Left kidney (tissue), 2 donors: ENCODE data around the gene CES3. TPM values are rescaled to one million over a fixed set of nuclear protein-coding genes. Genes with fewer than 3 reads are reported as not detected.
"Not testable (repeated sequence)": the region's sequence is repeated elsewhere in the genome, so short reads cannot be mapped to it uniquely, and the experiment has no call there.

Experiments
- DNase-seq: peaks from one replicate; pipeline ENCODE4 v3.0.0-alpha.2; 2013
- polyA plus RNA-seq: library from polyadenylated mRNA; unstranded; fragments of 120-200 nt; gene quantifications from one replicate; pipeline ENCODE4 v1.2.1, GENCODE V29; 2013; ENCODE audit not compliant: insufficient read length

CES3 gene
- polyA plus RNA-seq, 1 donor: 4.1 TPM

GRCh38 chr16:66926171-66926947, 34.7 kb upstream of the CES3 start:
- DNase-seq: no peak

DNA sequence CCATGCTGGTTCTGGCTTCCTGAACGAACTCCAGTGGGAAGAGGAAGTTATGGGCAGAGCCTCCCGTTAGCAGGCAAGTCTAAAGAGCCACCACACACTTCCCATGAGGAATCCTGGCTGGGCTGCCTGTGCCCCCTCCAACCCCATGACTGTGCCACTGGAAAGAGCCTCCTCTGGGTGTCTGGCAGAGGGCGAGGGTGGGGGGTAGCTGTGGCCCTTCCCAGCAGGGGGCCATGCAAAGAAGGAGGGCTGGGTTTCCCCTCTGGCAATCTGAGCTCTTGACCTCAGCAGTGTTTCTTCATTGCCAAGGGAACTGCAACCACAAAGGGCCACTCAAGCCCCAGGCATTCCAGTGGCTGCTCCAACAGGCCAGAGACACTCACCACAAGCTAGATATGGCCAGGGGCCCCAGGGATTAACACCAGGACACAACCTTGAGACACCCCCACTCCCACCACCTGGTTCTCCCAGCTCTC, 34.1 kb upstream of the CES3 start:
- no peak for DNase-seq

GRCh38 chr16:66927918-66928649, 33.0 kb upstream of the CES3 start:
- no peak for DNase-seq

DNA sequence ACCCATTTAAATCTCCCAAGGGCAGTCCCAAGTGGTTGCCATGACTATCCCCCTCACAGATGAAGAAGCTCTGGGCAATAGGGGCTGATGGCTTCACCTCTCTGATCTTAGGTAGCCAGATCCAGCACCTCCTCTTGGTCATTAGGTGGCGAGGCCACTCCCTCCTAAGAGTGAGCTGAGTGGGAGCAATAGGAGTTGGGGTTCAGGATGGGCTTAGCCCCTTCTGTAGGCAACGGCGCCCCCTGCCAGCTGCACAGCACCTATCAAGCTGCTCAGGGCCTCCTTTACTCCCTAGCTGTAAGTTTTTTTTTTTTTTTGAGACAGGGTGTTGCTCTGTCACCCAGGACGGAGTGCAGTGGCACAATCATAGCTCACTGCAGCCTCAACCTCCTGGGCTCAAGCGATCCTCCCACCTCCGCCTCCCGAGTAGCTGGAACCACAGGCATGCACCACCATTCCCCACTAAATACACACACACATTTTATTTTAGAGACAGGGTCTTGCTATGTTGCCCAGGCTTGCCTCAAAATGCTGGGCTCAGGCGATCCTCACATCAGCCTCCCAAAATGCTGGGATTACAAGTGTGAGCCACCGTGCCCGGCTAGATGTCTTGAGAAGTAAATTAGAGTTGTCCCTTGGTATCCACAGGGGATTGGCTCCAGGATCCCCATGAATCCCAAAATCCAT, 32.2 kb upstream of the CES3 start:
- no peak for DNase-seq

DNA sequence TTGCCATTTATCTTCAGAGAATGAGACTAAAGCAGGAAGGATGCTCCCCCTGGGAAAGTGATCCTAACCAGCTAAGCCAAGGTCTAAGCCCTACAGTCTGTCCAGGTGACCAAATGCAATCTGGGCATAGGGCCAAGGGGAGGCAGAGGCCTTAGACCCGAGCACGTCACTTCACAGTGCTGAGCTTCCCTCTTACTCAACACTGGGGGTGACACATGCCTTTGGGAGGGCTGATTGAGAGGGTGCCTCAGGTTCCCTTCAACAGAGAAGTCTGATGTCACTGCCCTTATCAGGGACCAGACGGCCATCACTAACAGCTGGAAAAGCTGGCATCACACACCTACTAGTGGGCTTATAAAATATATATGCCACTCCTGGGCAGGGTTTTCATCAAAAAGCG, 30.9 kb upstream of the CES3 start:
- no peak for DNase-seq

GRCh38 chr16:66931665-66932064, 29.4 kb upstream of the CES3 start:
- DNase-seq: no peak

DNA sequence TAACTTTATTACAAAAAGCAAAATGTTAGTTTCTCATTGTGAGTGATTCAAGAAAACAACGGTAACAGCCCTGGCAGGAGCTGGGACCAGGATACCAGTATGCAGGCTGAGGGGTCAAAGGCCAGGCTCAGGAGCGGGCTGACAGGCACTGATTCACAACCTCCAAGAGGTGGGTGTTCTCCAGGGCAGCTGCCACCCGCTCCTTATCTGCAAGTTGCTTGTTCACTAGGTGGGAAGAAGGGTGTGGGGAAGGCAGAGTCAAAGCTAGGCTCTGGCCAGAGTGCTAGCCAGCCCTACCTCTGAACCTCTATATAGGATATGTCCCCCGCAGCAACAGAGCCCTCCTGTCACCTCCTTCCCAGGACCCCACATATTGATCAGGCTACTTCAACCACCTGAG, 29.0 kb upstream of the CES3 start:
- no peak for DNase-seq

DNA sequence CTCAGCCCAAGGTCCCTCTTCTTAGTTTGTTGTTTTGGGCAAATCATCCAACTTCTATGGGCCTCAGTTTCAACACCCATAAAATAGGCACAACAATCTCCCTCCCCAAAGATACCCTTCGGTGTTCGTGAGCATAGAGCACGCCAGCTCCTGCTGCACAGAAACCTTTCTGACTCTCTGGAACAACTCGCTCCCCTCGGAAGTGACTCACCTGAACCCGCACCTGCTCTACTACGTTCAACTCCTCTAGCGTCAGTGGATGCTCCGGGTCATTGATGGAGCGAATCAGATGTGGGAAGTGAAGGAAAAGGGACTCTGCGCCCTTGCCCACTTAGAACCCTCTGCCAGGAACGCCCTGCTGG, 27.3 kb upstream of the CES3 start:
- no peak for DNase-seq

GRCh38 chr16:66934138-66934838, 26.8 kb upstream of the CES3 start, which contains the start of gene CIAO2B:
Gene CIAO2B (minus strand): TSS chr16:66934402. CDS start chr16:66934364, 38 bp downstream.
- peak; percentile 85 for DNase-seq

DNA sequence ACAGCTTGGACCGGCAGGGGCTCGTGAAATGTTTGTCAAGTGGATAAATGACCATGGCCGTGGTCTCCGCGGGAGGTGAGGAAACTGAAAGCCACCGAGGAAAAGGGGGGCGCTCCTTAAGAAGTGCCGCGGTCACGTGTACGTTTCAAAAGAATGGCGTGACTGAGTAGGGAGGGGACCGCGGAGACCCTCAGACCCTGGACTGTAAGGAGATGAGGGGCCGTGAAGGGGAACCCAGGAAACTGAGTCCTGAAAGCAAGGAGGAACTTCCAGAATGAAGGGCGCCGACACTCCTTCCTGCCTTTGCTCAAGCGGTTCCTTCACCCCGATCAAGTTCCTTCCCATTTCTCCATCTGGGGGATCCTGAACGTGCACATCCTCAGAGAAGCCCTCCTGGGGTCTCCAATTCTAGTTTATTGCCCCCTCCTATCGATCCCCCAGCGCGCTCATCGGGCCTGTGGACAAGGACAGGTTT, 26.2 kb upstream of the CES3 start:
- not testable (repeated sequence) for DNase-seq

GRCh38 chr16:66935314-66936011, 25.6 kb upstream of the CES3 start, which contains the start of gene CES2:
Gene CES2 (plus strand): TSS chr16:66935516. CDS start chr16:66935636, 120 bp downstream.
- no peak for DNase-seq

DNA sequence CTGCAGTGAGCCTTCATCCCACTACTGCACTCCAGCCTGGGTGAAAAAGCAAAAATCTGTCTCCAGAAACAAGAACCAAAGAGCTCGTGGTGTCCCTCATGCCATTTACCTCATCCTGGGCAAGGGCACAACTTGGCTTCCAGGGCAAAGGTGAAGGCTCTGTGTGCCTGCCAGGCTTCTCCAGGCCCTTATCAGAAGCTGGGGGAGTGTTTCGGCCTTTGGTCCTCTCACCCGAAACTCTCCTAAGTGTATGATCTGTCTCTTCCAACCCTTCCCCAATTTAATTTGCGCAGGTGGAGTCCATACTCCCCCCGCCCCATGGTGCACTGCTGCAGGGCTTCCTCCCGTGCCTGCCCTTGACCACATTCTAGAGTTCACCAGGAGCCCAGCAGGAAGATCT, 24.6 kb upstream of the CES3 start:
- no peak for DNase-seq

GRCh38 chr16:66936889-66937554, 24.0 kb upstream of the CES3 start:
- DNase-seq: no peak

- DNase-seq: no peak
These were observed 23.2 kb upstream of the CES3 start for GRCh38 chr16:66937725-66938337.

DNA sequence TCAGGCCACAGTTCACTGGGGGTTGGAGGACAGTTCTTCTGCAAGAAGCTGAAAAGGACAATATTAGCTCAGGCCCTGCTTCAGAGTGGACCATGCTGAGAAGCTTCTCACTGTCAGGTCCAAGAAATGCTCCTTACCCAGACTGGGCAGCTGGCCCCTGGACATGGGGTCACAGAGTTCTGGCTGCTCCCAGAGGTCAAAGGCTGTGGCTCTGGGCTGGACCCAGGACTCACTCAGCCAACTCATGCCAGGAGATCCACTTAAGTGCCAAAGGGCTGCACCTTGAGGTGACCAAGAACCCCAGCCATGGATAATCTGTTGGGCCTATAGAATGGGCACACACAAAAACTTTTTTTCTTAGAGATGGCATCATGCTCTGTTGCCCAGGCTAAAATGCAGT, 21.7 kb upstream of the CES3 start:
- no peak for DNase-seq

GRCh38 chr16:66940236-66940635, 20.8 kb upstream of the CES3 start:
- no peak for DNase-seq

- no peak for DNase-seq
These were observed 18.1 kb upstream of the CES3 start for GRCh38 chr16:66942981-66943380.

GRCh38 chr16:66943426-66944053, 17.5 kb upstream of the CES3 start:
- no peak for DNase-seq

DNA sequence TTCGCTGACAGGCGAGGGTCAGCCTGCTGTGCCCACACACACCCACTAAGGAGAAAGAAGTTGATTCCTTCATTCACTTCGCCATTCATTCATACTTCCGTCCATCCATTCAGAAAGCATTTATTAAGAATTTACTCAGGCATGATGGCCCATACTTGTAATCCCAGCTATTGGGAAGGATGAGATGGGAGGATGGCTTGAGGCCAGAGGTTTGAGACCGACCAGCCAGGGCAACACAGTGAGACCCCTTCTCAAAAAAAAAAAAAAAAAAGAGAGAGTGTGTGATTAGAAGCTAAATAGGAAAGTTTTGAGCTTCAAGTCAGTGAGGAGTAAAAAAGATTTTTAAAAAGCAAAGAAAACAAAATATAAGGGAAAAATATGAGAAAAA, 17.0 kb upstream of the CES3 start:
- no peak for DNase-seq

DNA sequence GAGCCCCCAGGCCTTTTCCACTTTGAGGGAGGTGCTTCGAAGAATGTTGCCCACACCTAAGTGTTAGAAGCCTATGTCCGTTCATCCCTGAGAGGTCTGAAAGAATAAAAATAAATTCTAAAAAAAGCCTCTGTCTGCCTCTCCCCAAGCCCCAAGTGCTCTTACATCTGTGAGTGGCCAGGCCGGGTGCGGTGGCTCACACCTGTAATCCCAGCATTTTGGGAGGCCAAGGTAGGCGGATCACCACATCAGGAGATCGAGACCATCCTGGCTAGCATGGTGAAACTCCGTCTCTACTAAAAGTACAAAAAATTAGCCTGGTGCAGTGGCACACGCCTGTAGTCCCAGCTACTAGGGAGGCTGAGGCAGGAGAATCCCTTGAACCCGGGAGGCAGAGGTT, 16.1 kb upstream of the CES3 start:
- DNase-seq: not testable (repeated sequence)
